IMR-90 (cell line): Measurements from ENCODE around the gene PALLD. TPM values are rescaled to one million over a fixed set of nuclear protein-coding genes. Genes with fewer than 3 reads are reported as not detected.
"Not testable (repeated sequence)": the region's sequence is repeated elsewhere in the genome, so short reads cannot be mapped to it uniquely, and the experiment has no call there.

Experiments
- ATAC-seq: fragments of 200-7000 bp; cut with Tn5 transposase; 2 replicates; pipeline ENCODE4 v1.9.1; 2020; ENCODE audit warnings: low read depth, mild to moderate bottlenecking, moderate library complexity
- BruUV-seq: library from RNA; stranded (reverse); fragments of 400-500 nt; replicated peaks from 2 replicates; lab custom pipeline; 2021; lab: Mats Ljungman, UMichigan
- CTCF ChIA-PET: fragments of 300-600 bp; formaldehyde crosslinking; extraction: SDS; loops from one replicate; lab custom pipeline; 2021; ENCODE audit warnings: antibody characterized with exemption; lab: Yijun Ruan, JAX
- POLR2A ChIA-PET: fragments of 300-600 bp; sonication (Branson Sonifier 250); formaldehyde crosslinking; loops from one replicate; lab custom pipeline; 2022; ENCODE audit warnings: antibody characterized with exemption; ENCODE audit not compliant: unreplicated experiment; lab: Charles Lee
- DNase-seq: peaks from one replicate; pipeline ENCODE4 v3.0.0; 2013
- H2AFZ ChIP-seq: replicated peaks from 2 replicates; pipeline ENCODE3; 2013; ENCODE audit warnings: low read length, mild to moderate bottlenecking; ENCODE audit not compliant: poor library complexity
- H2AK5ac ChIP-seq: 2 replicates; pipeline ENCODE4 v1.6.1; 2013; ENCODE audit warnings: low read depth, low read length, inconsistent platforms
- H2AK9ac ChIP-seq: replicated peaks from 2 replicates; pipeline ENCODE3; 2013; ENCODE audit warnings: mild to moderate bottlenecking, low read depth, low read length, moderate library complexity; ENCODE audit not compliant: poor library complexity
- H2BK120ac ChIP-seq: 2 replicates; pipeline ENCODE4 v1.6.1; 2013; ENCODE audit warnings: low read depth, low read length, inconsistent platforms
- H2BK15ac ChIP-seq: 3 replicates; pipeline ENCODE4 v1.6.1; 2013; ENCODE audit warnings: low read depth, low read length, inconsistent platforms
- H2BK20ac ChIP-seq: 2 replicates; pipeline ENCODE4 v1.6.1; 2013; ENCODE audit warnings: low read depth, mild to moderate bottlenecking, inconsistent platforms, low read length, moderate library complexity
- H2BK5ac ChIP-seq: 2 replicates; pipeline ENCODE4 v1.6.1; 2013; ENCODE audit warnings: mild to moderate bottlenecking, low read depth, low read length, inconsistent platforms; ENCODE audit not compliant: poor library complexity, severe bottlenecking
- H3K14ac ChIP-seq: replicated peaks from 2 replicates; pipeline ENCODE4 v1.6.1; 2013; ENCODE audit warnings: low read depth, low read length, inconsistent platforms
- H3K18ac ChIP-seq: 2 replicates; pipeline ENCODE4 v1.6.1; 2013; ENCODE audit warnings: low read depth, low read length, control low read depth
- H3K23ac ChIP-seq: 2 replicates; pipeline ENCODE4 v1.6.1; 2013; ENCODE audit warnings: low read depth, low read length, inconsistent platforms
- H3K27ac ChIP-seq: 2 replicates; pipeline ENCODE4 v1.5.1; 2013; ENCODE audit warnings: mild to moderate bottlenecking, control low read depth, low read length; ENCODE audit not compliant: insufficient read depth
- H3K27me3 ChIP-seq: 2 replicates; pipeline ENCODE4 v1.6.1; 2013; ENCODE audit warnings: low read length; ENCODE audit not compliant: control insufficient read depth, insufficient read depth
- H3K36me3 ChIP-seq: 2 replicates; pipeline ENCODE4 v1.6.1; 2013; ENCODE audit warnings: low read length, mixed read lengths; ENCODE audit not compliant: control insufficient read depth, insufficient read depth
- H3K4ac ChIP-seq: 2 replicates; pipeline ENCODE4 v1.6.1; 2013; ENCODE audit warnings: low read depth, low read length, inconsistent platforms
- H3K4me1 ChIP-seq: 2 replicates; pipeline ENCODE4 v1.6.1; 2013; ENCODE audit warnings: low read length, mixed read lengths; ENCODE audit not compliant: control insufficient read depth, insufficient read depth
- H3K4me2 ChIP-seq: 2 replicates; pipeline ENCODE4 v1.6.1; 2013; ENCODE audit warnings: low read depth, mild to moderate bottlenecking, control low read depth, low read length, moderate library complexity
- H3K4me3 ChIP-seq: 2 replicates; pipeline ENCODE4 v1.5.1; 2013; ENCODE audit warnings: low read depth, mild to moderate bottlenecking, control low read depth, low read length, moderate library complexity; ENCODE audit not compliant: insufficient read depth
- H3K56ac ChIP-seq: 2 replicates; pipeline ENCODE4 v1.6.1; 2013; ENCODE audit warnings: low read length, inconsistent platforms; ENCODE audit not compliant: insufficient read depth; ENCODE audit errors: extremely low read depth
- H3K79me1 ChIP-seq, 2 experiments: 2 replicates each; pipeline ENCODE4 v1.6.1; 2013; ENCODE audit warnings: low read length in 2 of 2, inconsistent platforms in 1 of 2, low read depth in 1 of 2
- H3K9ac ChIP-seq: 2 replicates; pipeline ENCODE4 v1.6.1; 2013; ENCODE audit warnings: low read depth, low read length, control low read depth
- H3K9me1 ChIP-seq: 2 replicates; pipeline ENCODE4 v1.6.1; 2013; ENCODE audit warnings: low read length, inconsistent platforms; ENCODE audit not compliant: insufficient read depth
- H3K9me3 ChIP-seq: 2 replicates; pipeline ENCODE4 v1.6.1; 2013; ENCODE audit warnings: low read length; ENCODE audit not compliant: control insufficient read depth, insufficient read depth
- H4K20me1 ChIP-seq: 2 replicates; pipeline ENCODE4 v1.6.1; 2013; ENCODE audit warnings: low read length, inconsistent platforms; ENCODE audit not compliant: insufficient read depth
- H4K5ac ChIP-seq: 2 replicates; pipeline ENCODE4 v1.6.1; 2013; ENCODE audit warnings: mild to moderate bottlenecking, low read depth, low read length, control low read depth
- H4K8ac ChIP-seq, 2 experiments: 2 replicates each; pipeline ENCODE4 v1.6.1; 2013; ENCODE audit warnings: low read depth in 2 of 2, low read length in 2 of 2, control low read depth in 1 of 2, inconsistent platforms in 1 of 2
- H4K91ac ChIP-seq: 2 replicates; pipeline ENCODE4 v1.6.1; 2013; ENCODE audit warnings: low read depth, low read length, inconsistent platforms; ENCODE audit not compliant: insufficient read depth
- WGBS, 2 experiments: methylation state at CpG; one replicate each; pipeline versions ENCODE4 v1.1.5 to v1.1.7; 2013; ENCODE audit warnings: missing lambda C conversion rate in 2 of 2; ENCODE audit not compliant: insufficient read length in 1 of 2; ENCODE audit errors: extremely low coverage in 2 of 2; 5-methylcytosine and 5-hydroxymethylcytosine counted together
- dilution Hi-C: fragments of 300-500 bp; cut with HindIII; formaldehyde crosslinking; loops from one replicate; pipeline ENCODE4 v1.14.3; 2018; ENCODE audit warnings: low sequenced_read_pairs; ENCODE audit not compliant: unreplicated experiment
- in situ Hi-C: fragments of 300-500 bp; cut with MboI; formaldehyde crosslinking; loops from 3 replicates; pipeline ENCODE4 v1.14.3; 2019; ENCODE audit warnings: low sequenced_read_pairs, inconsistent platforms, mixed read lengths
- intact Hi-C: fragments of 100-400 bp; cut with micrococcal nuclease; formaldehyde crosslinking; loops from 2 replicates; pipeline ENCODE4 v1.10.0; 2022
- polyA plus RNA-seq, 3 experiments: library from polyadenylated mRNA; depleted of rRNA; stranded (reverse); fragments of >200 nt; gene quantifications; 2 replicates each; pipeline ENCODE4 v1.2.3, GENCODE V29; 2012; ENCODE audit warnings: low replicate concordance in 1 of 3
- total RNA-seq: library from RNA; depleted of rRNA; stranded (reverse); fragments of >200 nt; gene quantifications from 2 replicates; pipeline ENCODE4 v1.2.3, GENCODE V29; 2012

Gene PALLD
- total and polyA plus RNA-seq, 2 of the 4 experiments (the other 2 are of a cell fraction): 91.0 to 91.9 TPM

DNA sequence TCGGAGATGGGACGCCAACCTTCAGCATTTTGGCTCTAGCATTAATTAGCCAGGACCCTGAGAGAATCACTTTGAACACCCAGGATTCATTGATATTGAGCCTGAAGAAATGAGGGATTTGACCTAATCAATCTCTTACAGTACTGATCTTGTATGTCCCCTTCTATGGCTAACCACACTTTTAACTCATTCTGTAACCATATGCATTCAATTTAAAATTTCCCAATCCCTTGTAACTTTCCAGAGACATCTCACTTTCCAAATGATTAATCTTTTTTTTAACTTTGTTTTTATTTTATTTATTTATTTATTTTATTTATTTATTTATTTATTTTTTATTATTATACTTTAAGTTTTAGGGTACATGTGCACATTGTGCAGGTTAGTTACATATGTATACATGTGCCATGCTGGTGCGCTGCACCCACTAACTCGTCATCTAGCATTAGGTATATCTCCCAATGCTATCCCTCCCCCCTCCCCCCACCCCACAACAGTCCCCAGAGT lies 205.8 kb downstream of the PALLD start:
- H3K36me3 ChIP-seq, H4K20me1 ChIP-seq, BruUV-seq, H3K4ac ChIP-seq, dilution Hi-C loops, H2BK20ac ChIP-seq, H3K27ac ChIP-seq, H4K5ac ChIP-seq, DNase-seq, H3K27me3 ChIP-seq, H3K4me1 ChIP-seq, H2BK15ac ChIP-seq, ATAC-seq, H2BK120ac ChIP-seq, H3K56ac ChIP-seq, H3K4me3 ChIP-seq, CTCF ChIA-PET, H3K14ac ChIP-seq, H3K18ac ChIP-seq, H2BK5ac ChIP-seq, H3K9me1 ChIP-seq, H4K91ac ChIP-seq, POLR2A ChIA-PET, H3K79me1 ChIP-seq, H3K23ac ChIP-seq, H3K4me2 ChIP-seq, H2AK5ac ChIP-seq, H2AFZ ChIP-seq, H3K9ac ChIP-seq, intact Hi-C loops, in situ Hi-C loops, H4K8ac ChIP-seq, H3K9me3 ChIP-seq, H2AK9ac ChIP-seq: not testable (repeated sequence)
- no CpG with 5 or more reads among the region's 4 CpGs for WGBS, 2 experiments
